ENCODE measurements around the gene UVRAG.

GRCh38 chr11:75796091-75796435 lies 18.9 kb upstream of the UVRAG start:
- TF ChIP-seq CTCF (IDR thresholded peaks at IDR 0.05) (no peak), POLR2A (IDR thresholded peaks at IDR 0.05) (no peak)
